Endothelial cell of umbilical vein (primary cell): ENCODE data around the gene PAEP. TPM values are rescaled to one million over a fixed set of nuclear protein-coding genes. Genes with fewer than 3 reads are reported as not detected.

Source experiments
- BruUV-seq: library from RNA; stranded (reverse); fragments of 400-500 nt; replicated peaks from 2 replicates; lab custom pipeline; 2021; lab: Mats Ljungman, UMichigan
- CTCF ChIA-PET: fragments of 300-600, 350-600 bp; sonication (Branson Sonifier 250); formaldehyde crosslinking; loops from one replicate; lab custom pipeline; 2021; ENCODE audit warnings: antibody characterized with exemption, inconsistent platforms; lab: Charles Lee
- POLR2A ChIA-PET: fragments of 300-600, 350-600 bp; sonication (Branson Sonifier 250); formaldehyde crosslinking; loops from one replicate; lab custom pipeline; 2021; ENCODE audit warnings: antibody characterized with exemption, inconsistent platforms; lab: Charles Lee
- DNase-seq: peaks from one replicate; pipeline ENCODE4 v3.0.0-alpha.2; 2011; ENCODE audit warnings: low read depth, low spot score
- FAIRE-seq: peaks from 2 replicates; lab custom pipeline; 2011; peaks lifted over from hg19 to GRCh38; lab: Jason Lieb, UNC
- H2AFZ ChIP-seq: 2 replicates; pipeline ENCODE4 v1.6.0; 2012; ENCODE audit warnings: low read depth, low read length, control low read depth, inconsistent platforms
- H3K27ac ChIP-seq: 2 replicates; pipeline ENCODE4 v1.5.1; 2011; ENCODE audit warnings: low read depth, mild to moderate bottlenecking, control low read depth, low read length, moderate library complexity; ENCODE audit not compliant: insufficient read depth
- H3K27me3 ChIP-seq, 2 experiments: 2 replicates each; pipeline versions ENCODE4 v1.6.0 to v1.6.1; 2011; ENCODE audit warnings: low read length in 2 of 2, mixed read lengths in 1 of 2; ENCODE audit not compliant: control insufficient read depth in 2 of 2, insufficient read depth in 2 of 2
- H3K36me3 ChIP-seq, 2 experiments: 2 replicates in 1 of 2; 3 replicates in 1 of 2; pipeline ENCODE4 v1.5.1; 2011; ENCODE audit warnings: low read length in 2 of 2, mild to moderate bottlenecking in 1 of 2, moderate library complexity in 1 of 2; ENCODE audit not compliant: control insufficient read depth in 2 of 2, insufficient read depth in 2 of 2; ENCODE audit errors: extremely low read depth in 1 of 2
- H3K4me1 ChIP-seq: 3 replicates; pipeline ENCODE4 v1.5.1; 2011; ENCODE audit warnings: mild to moderate bottlenecking, low read length; ENCODE audit not compliant: control insufficient read depth, insufficient read depth; ENCODE audit errors: extremely low read depth
- H3K4me2 ChIP-seq: 2 replicates; pipeline ENCODE4 v1.6.1; 2011; ENCODE audit warnings: low read length, control low read depth, mixed read lengths; ENCODE audit not compliant: insufficient read depth
- H3K4me3 ChIP-seq, 3 experiments: fragments of 200-600 bp in 1 of 3; sonication (generic), shearing (Covaris generic) in 1 of 3; replicated peaks in 1 of 3; 2 replicates each; pipeline ENCODE4 v1.5.1; 2011 to 2016; ENCODE audit warnings: control low read depth in 3 of 3, low read length in 3 of 3, mild to moderate bottlenecking in 2 of 3, inconsistent platforms in 1 of 3, low read depth in 1 of 3, moderate library complexity in 1 of 3; ENCODE audit not compliant: insufficient read depth in 1 of 3
- H3K79me2 ChIP-seq: 2 replicates; pipeline ENCODE4 v1.6.0; 2012; ENCODE audit warnings: low read length, inconsistent platforms; ENCODE audit not compliant: control insufficient read depth, insufficient read depth
- H3K9ac ChIP-seq: replicated peaks from 2 replicates; pipeline ENCODE3; 2011; ENCODE audit warnings: low read length, control low read depth; ENCODE audit not compliant: insufficient read depth; ENCODE audit errors: extremely low read depth
- H3K9me1 ChIP-seq: replicated peaks from 3 replicates; pipeline ENCODE4 v1.6.0; 2011; ENCODE audit warnings: mild to moderate bottlenecking, low read length; ENCODE audit not compliant: control insufficient read depth, insufficient read depth; ENCODE audit errors: extremely low read depth
- H3K9me3 ChIP-seq: replicated peaks from 2 replicates; pipeline ENCODE4 v1.5.1; 2012; ENCODE audit warnings: low read length, inconsistent platforms; ENCODE audit not compliant: control insufficient read depth, insufficient read depth
- H4K20me1 ChIP-seq: replicated peaks from 2 replicates; pipeline ENCODE3; 2011; ENCODE audit warnings: mild to moderate bottlenecking, low read length; ENCODE audit not compliant: control insufficient read depth, insufficient read depth; ENCODE audit errors: extremely low read depth
- EZH2 ChIP-seq: IDR thresholded peaks from 2 replicates; pipeline ENCODE4 v1.6.1; 2012; ENCODE audit warnings: borderline replicate concordance, low read depth, mild to moderate bottlenecking, moderate library complexity, low read length, inconsistent platforms; ENCODE audit not compliant: severe bottlenecking
- FOS ChIP-seq: IDR thresholded peaks from 2 replicates; pipeline ENCODE4 v1.6.1; 2011; ENCODE audit warnings: mild to moderate bottlenecking, low read length, moderate library complexity, borderline replicate concordance; ENCODE audit not compliant: insufficient read depth
- GATA2 ChIP-seq: IDR thresholded peaks from 2 replicates; pipeline ENCODE4 v1.7.0; 2011; ENCODE audit warnings: low read depth, mild to moderate bottlenecking, moderate library complexity, mixed read lengths, low read length; ENCODE audit not compliant: insufficient read length, insufficient read depth
- JUN ChIP-seq: IDR thresholded peaks from 2 replicates; pipeline ENCODE4 v1.6.1; 2011; ENCODE audit warnings: borderline replicate concordance, low read depth; ENCODE audit not compliant: insufficient read length, insufficient read depth
- MYC ChIP-seq: IDR thresholded peaks from one replicate; pipeline ENCODE4 v1.6.1; 2011; ENCODE audit warnings: mild to moderate bottlenecking, low read depth, low read length
- POLR2A ChIP-seq: IDR thresholded peaks from 2 replicates; pipeline ENCODE4 v1.6.1; 2012; ENCODE audit warnings: low read depth, mild to moderate bottlenecking, control low read depth, low read length
- POLR2AphosphoS5 ChIP-seq: IDR thresholded peaks from 2 replicates; pipeline ENCODE4 v1.6.1; 2012; ENCODE audit warnings: low read depth, mild to moderate bottlenecking, control low read depth, low read length, moderate library complexity; ENCODE audit not compliant: insufficient read depth
- dilution Hi-C: fragments of 300-500 bp; cut with MboI; formaldehyde crosslinking; loops from one replicate; pipeline ENCODE4 v1.15.0; 2019; ENCODE audit warnings: low sequenced_read_pairs; ENCODE audit not compliant: extremely low pct_ligation_motif_present
- intact Hi-C: fragments of 100-400 bp; cut with micrococcal nuclease; formaldehyde crosslinking; loops from one replicate; pipeline ENCODE4 v1.10.0; 2022
- polyA plus RNA-seq, 4 experiments: library from polyadenylated mRNA; depleted of rRNA in 3 of 4; stranded (reverse) in 3 of 4; unstranded in 1 of 4; fragments of >200 nt; gene quantifications; 2 replicates each; pipeline versions ENCODE4 v1.2.1 to v1.2.3, GENCODE V29; 2011 to 2012; ENCODE audit warnings: missing spikeins in 1 of 4
- total RNA-seq: library from RNA; stranded (reverse); gene quantifications from 2 replicates; pipeline ENCODE4 v1.2.3, GENCODE V29; 2021
- TF ChIP-seq, protein P1 (sequence below), 2 donors: IDR thresholded peaks; 1 replicate in 1 of 2; 2 replicates in 1 of 2; pipeline ENCODE4 v1.5.1; 2011; ENCODE audit warnings: low read length in 2 of 2, mild to moderate bottlenecking in 2 of 2, moderate library complexity in 2 of 2, control low read depth in 1 of 2, inconsistent platforms in 1 of 2, low read depth in 1 of 2; ENCODE audit not compliant: insufficient read depth in 1 of 2; ENCODE audit errors: extremely low read depth in 1 of 2
- TF ChIP-seq, protein P2 (sequence below): IDR thresholded peaks from 2 replicates; pipeline ENCODE4 v1.6.1; 2011; ENCODE audit not compliant: insufficient read depth, insufficient read length

Gene PAEP
- total and polyA plus RNA-seq, 2 donors (not counting 3 experiments of a cell fraction or from before 2014, with no cell fraction given) = not detected

DNA sequence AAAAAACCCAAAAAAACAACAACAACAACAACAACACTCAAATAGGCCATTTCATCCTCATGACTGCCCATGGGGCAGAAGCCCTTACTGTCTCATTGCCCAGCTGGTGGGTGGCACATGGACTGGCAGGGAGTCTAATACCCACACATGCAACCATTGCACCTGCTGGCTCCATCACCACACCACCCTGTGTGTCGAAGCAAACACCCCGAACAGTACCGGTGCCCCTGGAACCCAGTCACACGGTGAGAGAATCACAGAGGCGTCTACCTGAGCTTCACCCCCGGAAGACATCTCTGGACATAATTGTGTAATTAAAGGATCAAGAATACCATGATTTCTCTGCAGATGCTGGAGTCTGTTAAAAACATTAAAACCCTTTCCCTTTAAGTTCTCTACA is 6.5 kb downstream of the PAEP start:
- no peaks in the 10 kb centered on the region for H3K27me3 ChIP-seq
- POLR2A ChIA-PET = no interaction called here
- no TSS peak for BruUV-seq

More for the DNA sequence above, 6.5 kb downstream of the PAEP start:
- Histone ChIP-seq H3K79me2 (no peaks in the 10 kb centered on the region), H3K4me1 (no peaks in the 10 kb centered on the region), H3K27ac (no peak overlapping the region), H3K9me1 (no peaks in the 10 kb centered on the region), H3K9me3 (no peaks in the 10 kb centered on the region), H3K9ac (no peak overlapping the region), H4K20me1 (no peaks in the 10 kb centered on the region), H3K4me3 (no peak overlapping the region), H3K4me2 (no peak overlapping the region), H3K36me3 (no peaks in the 10 kb centered on the region), H2AFZ (no peak overlapping the region)
- dilution Hi-C loops = no loop called here
- CTCF ChIA-PET = no interaction called here
- intact Hi-C loops = no loop called here
- TF ChIP-seq, protein P1, sequence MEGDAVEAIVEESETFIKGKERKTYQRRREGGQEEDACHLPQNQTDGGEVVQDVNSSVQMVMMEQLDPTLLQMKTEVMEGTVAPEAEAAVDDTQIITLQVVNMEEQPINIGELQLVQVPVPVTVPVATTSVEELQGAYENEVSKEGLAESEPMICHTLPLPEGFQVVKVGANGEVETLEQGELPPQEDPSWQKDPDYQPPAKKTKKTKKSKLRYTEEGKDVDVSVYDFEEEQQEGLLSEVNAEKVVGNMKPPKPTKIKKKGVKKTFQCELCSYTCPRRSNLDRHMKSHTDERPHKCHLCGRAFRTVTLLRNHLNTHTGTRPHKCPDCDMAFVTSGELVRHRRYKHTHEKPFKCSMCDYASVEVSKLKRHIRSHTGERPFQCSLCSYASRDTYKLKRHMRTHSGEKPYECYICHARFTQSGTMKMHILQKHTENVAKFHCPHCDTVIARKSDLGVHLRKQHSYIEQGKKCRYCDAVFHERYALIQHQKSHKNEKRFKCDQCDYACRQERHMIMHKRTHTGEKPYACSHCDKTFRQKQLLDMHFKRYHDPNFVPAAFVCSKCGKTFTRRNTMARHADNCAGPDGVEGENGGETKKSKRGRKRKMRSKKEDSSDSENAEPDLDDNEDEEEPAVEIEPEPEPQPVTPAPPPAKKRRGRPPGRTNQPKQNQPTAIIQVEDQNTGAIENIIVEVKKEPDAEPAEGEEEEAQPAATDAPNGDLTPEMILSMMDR (IDR thresholded peaks at IDR 0.05; ENCODE audit: extremely low read depth in 1 of 2, insufficient read depth in 1 of 2, low read depth in 1 of 2, low read length in 2 of 2) = no peak
- TF ChIP-seq JUN (no peak), POLR2AphosphoS5 (no peak), POLR2A (no peak), FOS (no peak), GATA2 (no peak), EZH2 (no peak), MYC (no peak)
- TF ChIP-seq, protein P2, sequence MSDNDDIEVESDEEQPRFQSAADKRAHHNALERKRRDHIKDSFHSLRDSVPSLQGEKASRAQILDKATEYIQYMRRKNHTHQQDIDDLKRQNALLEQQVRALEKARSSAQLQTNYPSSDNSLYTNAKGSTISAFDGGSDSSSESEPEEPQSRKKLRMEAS = no peak
- FAIRE-seq (no peak), DNase-seq (no peak)
